Subcutaneous adipose tissue (tissue), 4 donors: ENCODE measurements around the gene RNASEH2C. TPM values are rescaled to one million over a fixed set of nuclear protein-coding genes. Genes with fewer than 3 reads are reported as not detected.

Experiments
- total RNA-seq, 4 donors: library from RNA; depleted of rRNA; stranded (reverse); fragments of >200 nt; gene quantifications; one replicate each; pipeline ENCODE4 v1.1.0, GENCODE V29; 2016
- TF ChIP-seq, protein P1 (sequence below): fragments of 450-650 bp; IDR thresholded peaks from one replicate; pipeline ENCODE4 v1.5.1; 2016; ENCODE audit warnings: low read depth, mild to moderate bottlenecking, control low read depth, antibody characterized with exemption, moderate library complexity

Gene RNASEH2C
- total RNA-seq, result 100 to 1,000 TPM in 2 of 4 donors, 10 to 100 TPM in 2; 41.6 to 101 (median 97.7) TPM

DNA sequence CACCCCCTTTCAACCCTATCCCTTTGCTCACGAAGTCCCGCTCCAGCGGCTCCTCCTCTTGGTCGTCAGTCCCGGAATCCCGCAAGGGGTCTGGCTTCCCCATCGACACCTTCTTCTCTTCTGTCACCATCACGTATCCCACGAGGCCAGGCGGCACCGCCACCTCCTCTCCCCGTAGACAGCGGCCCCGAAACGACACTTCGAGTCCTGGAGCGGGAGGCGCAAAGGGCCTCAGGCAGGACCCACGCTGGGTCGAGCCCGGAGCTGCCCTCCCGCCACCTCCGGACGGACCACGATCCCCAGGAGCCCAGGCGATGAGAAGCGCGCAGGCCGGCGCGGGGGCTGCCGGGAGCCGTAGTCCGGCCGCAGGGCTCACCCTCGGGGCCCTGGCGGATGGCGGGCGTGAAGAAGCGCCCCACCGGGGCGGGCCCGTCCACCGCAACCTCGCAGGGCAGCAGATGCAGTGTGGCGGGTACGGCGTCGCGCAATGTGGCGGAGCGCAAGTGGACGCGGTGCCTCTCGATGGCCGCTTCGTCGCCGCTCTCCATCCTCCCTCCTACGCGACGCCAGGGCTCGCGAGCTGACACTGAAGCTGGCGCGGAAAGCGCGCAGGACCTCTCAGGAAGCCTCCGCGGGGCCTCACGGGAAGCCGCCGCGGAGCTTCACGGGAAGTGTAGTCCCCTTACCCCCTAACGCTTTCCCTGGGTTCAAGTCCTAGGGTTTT, at the start of gene RNASEH2C:
Gene RNASEH2C, minus strand, starts transcription at position 588 of the 724 bp plus-strand sequence. Its CDS starts 40 bp downstream, at position 548.
- TF ChIP-seq, protein P1, sequence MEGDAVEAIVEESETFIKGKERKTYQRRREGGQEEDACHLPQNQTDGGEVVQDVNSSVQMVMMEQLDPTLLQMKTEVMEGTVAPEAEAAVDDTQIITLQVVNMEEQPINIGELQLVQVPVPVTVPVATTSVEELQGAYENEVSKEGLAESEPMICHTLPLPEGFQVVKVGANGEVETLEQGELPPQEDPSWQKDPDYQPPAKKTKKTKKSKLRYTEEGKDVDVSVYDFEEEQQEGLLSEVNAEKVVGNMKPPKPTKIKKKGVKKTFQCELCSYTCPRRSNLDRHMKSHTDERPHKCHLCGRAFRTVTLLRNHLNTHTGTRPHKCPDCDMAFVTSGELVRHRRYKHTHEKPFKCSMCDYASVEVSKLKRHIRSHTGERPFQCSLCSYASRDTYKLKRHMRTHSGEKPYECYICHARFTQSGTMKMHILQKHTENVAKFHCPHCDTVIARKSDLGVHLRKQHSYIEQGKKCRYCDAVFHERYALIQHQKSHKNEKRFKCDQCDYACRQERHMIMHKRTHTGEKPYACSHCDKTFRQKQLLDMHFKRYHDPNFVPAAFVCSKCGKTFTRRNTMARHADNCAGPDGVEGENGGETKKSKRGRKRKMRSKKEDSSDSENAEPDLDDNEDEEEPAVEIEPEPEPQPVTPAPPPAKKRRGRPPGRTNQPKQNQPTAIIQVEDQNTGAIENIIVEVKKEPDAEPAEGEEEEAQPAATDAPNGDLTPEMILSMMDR, result no peak

DNA sequence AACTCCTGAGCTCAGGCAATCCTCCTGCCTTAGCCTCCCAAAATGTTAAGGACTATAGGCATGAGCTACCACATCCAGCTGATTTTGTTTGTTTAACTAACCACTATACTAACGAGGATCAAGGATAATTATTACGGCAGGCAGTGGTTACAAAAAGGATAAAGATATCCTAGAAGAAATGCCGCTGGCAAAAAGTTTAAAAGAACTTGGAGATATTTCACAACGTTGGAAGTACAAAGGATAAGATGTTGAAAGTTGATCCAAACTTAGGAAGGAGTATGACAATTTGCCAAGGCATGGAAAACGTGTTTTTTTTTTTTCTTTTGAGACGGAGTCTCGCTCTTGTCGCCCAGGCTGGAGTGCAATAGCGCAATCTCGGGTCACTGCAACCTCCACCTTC, 46.8 kb upstream of the RNASEH2C start:
- TF ChIP-seq, protein P1, result no peak

DNA sequence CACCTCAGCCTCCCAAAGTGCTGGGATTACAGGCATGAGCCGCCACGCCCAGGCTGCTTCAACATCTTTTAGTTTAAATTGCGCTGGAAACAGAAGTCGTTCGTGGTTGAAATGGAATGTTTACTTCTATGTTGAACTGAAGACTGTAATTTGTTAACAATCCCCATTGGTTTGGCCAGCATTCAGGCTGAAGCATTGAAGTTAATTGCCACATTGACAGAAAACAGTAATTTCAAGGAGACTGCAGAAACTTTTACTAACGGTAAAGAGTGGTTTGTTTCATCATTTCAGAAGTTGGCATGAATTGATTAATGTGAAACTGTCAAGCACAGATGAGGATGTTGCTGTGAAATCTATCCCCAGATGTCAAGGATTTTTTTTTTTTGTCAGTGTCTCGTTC, 45.9 kb upstream of the RNASEH2C start:
- TF ChIP-seq, protein P1, result no peak

DNA sequence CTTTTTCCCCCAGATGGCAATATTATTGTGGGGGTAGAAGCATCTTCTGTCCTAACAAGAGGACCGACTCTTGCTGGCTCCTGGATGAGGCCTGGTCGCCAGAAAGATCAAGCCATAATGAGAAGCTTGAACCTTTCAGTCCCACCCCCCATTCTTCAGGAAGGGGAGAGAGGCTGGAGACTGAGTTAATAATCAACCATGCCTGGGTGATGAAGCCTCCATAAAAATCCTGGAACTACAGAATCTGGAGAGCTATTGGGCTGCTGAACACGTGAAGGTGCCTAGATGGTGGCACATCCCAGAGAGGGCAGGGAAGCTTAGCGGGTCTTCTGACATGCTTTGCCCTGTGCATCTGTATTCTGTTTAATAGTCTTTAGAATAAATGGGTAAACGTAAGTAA, 43.8 kb upstream of the RNASEH2C start:
- TF ChIP-seq, protein P1, result no peak

DNA sequence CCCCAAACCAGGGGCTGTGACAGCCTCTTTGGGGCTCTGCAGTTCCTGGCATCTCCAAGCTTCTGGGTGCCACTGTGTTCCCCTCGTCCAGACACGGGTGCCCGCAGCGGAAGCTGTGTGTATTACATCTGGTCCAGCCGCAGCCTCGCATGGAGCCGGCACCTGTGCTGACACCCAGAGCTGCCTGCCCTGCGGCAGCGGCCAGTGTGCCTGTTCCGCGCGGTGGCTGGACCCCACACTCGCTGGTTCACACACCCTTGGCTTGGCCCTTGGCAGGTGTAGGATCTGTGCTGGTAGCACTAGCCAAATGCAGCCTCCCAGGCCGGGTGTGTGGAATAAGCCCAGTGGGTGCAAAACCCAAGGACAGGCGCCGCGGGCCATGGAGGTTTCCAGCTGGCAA, 24.5 kb upstream of the RNASEH2C start:
- TF ChIP-seq, protein P1, result no peak

DNA sequence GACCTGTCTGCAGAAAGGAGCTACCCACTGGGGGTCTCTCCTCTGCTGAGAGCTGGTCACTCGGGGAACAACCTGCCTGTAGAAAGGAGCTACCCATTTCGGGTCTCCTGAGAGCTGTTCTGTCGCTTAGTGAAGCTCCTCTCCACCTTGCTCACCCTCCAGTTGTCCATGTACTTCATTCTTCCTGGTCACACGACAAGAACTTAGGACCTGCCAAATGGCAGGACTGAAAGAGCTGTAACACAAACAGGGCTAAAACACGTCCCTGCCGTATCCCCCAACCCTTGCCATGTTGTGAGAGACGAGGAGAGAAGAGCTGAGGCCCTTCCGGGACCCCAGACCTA, 24.1 kb upstream of the RNASEH2C start:
- TF ChIP-seq, protein P1, result no peak

DNA sequence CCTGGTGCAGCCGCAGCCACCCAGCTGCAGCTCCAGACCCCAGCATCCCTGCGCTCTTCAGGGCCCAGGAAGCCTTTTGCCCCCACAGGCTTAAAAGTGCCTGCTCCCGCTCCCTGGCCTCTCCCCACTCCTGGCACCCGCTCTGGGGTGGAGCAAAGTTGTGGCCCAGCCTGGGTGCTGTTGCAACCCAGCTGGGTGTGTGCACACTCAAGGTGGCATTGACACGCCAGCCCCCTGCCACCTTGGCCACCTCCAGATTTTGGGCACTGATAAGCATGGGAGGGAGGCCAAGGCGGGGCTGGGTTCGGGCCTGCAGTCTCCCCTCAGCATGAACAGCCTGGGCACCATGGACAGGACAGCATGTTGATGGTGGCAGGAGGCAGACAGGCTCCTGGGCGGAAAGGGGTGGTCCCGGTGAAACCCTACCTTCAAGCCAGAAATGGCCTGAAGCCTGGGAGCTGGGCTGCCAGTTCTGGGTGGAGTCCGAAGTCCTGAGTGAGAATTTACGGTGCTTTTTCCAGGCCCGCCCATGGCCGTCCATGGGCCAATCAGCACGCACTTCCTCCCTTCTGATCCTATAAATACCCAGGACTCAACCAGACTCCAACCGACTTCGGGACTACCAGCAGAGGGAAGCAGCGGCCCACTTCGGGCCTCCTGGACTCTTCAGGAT, 23.6 kb upstream of the RNASEH2C start:
- TF ChIP-seq, protein P1, result no peak
